ENCODE data around the gene PDE3A. TPM values are rescaled to one million over a fixed set of nuclear protein-coding genes. Genes with fewer than 3 reads are reported as not detected.

PDE3A gene
- total RNA-seq, 1 experiment from 2014 or later: 2.8 TPM

DNA sequence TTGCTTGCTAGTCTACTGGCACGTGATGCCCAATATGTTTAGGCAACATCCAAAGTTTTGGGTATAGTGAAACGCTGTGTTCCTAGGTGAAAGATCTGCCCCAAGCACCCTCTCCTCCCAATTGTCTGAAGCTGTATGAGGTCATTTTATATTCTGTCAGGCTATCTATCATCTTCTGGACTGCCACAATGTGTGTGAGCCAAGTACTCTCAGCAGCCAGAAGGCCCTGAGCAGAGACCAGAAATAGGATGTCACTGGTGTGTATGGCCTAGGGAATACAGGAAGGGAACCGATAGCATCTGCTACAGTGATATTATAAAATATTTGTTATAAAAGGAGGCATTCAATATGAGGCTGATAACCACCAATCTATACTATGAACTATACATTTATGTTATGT, 7.9 kb upstream of the PDE3A start:
- 0 out of 2 replicates have a peak, but pooled peaks cover 3% of the 10 kb centered on the region for H3K27me3 Mint-ChIP-seq (ENCODE audit: low read depth)
- no peak overlapping the region for H3K4me3 Mint-ChIP-seq
- ChIA-PET CTCF (no interaction called here), POLR2A (interaction anchor here (0.5 kb wide), 1 partner anchor 479 kb away, joined by 3 read pairs; no protein-coding TSS in a partner anchor)
- TF ChIP-seq, protein P1, sequence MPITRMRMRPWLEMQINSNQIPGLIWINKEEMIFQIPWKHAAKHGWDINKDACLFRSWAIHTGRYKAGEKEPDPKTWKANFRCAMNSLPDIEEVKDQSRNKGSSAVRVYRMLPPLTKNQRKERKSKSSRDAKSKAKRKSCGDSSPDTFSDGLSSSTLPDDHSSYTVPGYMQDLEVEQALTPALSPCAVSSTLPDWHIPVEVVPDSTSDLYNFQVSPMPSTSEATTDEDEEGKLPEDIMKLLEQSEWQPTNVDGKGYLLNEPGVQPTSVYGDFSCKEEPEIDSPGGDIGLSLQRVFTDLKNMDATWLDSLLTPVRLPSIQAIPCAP (CRISPR knock-in tag; IDR thresholded peaks at IDR 0.05): no peak
- TF ChIP-seq CBFB (CRISPR knock-in tag; IDR thresholded peaks at IDR 0.05; ENCODE audit: low read depth) (no peak), RORB (CRISPR knock-in tag; IDR thresholded peaks at IDR 0.05) (no peak), ZNF317 (CRISPR knock-in tag; IDR thresholded peaks at IDR 0.05; ENCODE audit: borderline replicate concordance, low read depth) (no peak), SMAD3 (CRISPR knock-in tag; IDR thresholded peaks at IDR 0.05; ENCODE audit: borderline replicate concordance) (no peak), CREB1 (CRISPR knock-in tag; IDR thresholded peaks at IDR 0.05) (no peak), ZNF121 (CRISPR knock-in tag; IDR thresholded peaks at IDR 0.05) (no peak), ZNF671 (CRISPR knock-in tag; IDR thresholded peaks at IDR 0.05) (no peak)
- TF ChIP-seq, protein P2, sequence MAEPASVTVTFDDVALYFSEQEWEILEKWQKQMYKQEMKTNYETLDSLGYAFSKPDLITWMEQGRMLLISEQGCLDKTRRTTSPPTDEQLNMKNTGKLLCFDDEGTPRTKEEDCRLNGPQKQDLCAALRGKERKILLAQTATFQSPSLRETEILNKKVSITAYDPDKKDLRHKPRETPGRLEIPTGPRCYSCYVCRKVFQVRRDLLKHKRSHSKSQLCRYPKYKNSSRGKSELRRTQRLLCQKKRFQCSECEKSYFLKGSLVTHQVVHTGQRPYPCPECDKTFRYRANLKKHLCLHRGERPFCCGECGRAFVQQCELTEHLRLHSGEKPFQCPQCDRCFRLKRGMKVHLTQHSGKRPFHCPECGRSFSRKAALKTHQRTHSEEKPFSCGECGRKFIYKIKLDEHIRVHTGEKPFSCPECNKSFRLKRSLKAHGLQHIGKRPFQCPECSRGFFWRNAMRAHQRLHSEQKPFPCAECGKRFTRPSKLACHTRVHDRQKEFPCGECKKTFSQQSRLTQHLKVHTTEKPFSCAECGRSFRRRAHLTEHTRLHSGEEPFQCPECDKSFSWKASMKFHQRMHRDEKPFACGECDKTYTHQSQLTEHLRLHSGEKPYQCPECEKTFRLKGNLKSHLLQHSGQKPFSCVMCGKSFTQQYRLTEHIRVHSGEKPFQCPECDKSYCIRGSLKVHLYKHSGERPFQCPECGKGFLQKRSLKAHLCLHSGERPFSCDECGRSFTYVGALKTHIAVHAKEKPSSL (CRISPR knock-in tag; conservative IDR thresholded peaks at IDR 0.05): no peak
- TF ChIP-seq, protein P3, sequence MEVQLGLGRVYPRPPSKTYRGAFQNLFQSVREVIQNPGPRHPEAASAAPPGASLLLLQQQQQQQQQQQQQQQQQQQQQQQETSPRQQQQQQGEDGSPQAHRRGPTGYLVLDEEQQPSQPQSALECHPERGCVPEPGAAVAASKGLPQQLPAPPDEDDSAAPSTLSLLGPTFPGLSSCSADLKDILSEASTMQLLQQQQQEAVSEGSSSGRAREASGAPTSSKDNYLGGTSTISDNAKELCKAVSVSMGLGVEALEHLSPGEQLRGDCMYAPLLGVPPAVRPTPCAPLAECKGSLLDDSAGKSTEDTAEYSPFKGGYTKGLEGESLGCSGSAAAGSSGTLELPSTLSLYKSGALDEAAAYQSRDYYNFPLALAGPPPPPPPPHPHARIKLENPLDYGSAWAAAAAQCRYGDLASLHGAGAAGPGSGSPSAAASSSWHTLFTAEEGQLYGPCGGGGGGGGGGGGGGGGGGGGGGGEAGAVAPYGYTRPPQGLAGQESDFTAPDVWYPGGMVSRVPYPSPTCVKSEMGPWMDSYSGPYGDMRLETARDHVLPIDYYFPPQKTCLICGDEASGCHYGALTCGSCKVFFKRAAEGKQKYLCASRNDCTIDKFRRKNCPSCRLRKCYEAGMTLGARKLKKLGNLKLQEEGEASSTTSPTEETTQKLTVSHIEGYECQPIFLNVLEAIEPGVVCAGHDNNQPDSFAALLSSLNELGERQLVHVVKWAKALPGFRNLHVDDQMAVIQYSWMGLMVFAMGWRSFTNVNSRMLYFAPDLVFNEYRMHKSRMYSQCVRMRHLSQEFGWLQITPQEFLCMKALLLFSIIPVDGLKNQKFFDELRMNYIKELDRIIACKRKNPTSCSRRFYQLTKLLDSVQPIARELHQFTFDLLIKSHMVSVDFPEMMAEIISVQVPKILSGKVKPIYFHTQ (CRISPR knock-in tag; IDR thresholded peaks at IDR 0.05): no peak
- DNase-seq (ENCODE audit: low spot score) (no peak), ATAC-seq (no peak)
- H3K27ac Mint-ChIP-seq: no peak overlapping the region
- no peaks in the 10 kb centered on the region for H3K9me3 Mint-ChIP-seq
- no peaks in the 10 kb centered on the region for H3K36me3 Mint-ChIP-seq
- H3K4me1 Mint-ChIP-seq: peaks cover 16% of the 10 kb centered on the region

DNA sequence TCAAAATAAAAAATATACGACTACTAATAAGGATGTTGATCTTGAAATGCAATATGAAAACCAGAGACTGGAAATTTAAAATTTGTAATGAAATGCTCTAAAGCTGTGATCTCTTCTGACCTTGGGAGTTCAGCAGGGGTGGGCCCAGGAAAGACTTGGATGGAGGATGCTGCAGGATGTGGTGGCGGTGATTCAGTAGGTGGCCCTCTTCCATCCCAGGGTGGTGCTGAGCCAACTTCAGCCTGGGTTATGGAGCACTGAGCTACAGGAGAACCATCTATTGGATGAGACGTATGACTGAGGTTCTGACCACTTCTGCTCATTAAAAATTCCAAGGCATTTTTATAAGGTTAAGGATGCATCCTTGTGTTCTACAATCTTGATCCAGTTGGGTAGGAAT, 6.9 kb upstream of the PDE3A start:
- DNase-seq (ENCODE audit: low spot score) (no peak), ATAC-seq (no peak)
- no peaks in the 10 kb centered on the region for H3K36me3 Mint-ChIP-seq
- peaks cover 7% of the 10 kb centered on the region for H3K4me1 Mint-ChIP-seq
- POLR2A ChIA-PET: no interaction called here
- 0 out of 2 replicates have a peak, but pooled peaks cover 3% of the 10 kb centered on the region for H3K27me3 Mint-ChIP-seq (ENCODE audit: low read depth)
- CTCF ChIA-PET: interaction anchor here (0.9 kb wide), 1 partner anchor 101 kb away, joined by 3 read pairs; no protein-coding TSS in a partner anchor
- TF ChIP-seq ZNF416 (CRISPR knock-in tag; IDR thresholded peaks at IDR 0.05) (no peak), ZNF219 (CRISPR knock-in tag; IDR thresholded peaks at IDR 0.05; ENCODE audit: borderline replicate concordance) (no peak), FOXJ3 (CRISPR knock-in tag; IDR thresholded peaks at IDR 0.05; ENCODE audit: borderline replicate concordance) (no peak), GABPB1 (CRISPR knock-in tag; IDR thresholded peaks at IDR 0.05) (no peak), ZNF232 (CRISPR knock-in tag; IDR thresholded peaks at IDR 0.05) (no peak)
- TF ChIP-seq, protein P4, sequence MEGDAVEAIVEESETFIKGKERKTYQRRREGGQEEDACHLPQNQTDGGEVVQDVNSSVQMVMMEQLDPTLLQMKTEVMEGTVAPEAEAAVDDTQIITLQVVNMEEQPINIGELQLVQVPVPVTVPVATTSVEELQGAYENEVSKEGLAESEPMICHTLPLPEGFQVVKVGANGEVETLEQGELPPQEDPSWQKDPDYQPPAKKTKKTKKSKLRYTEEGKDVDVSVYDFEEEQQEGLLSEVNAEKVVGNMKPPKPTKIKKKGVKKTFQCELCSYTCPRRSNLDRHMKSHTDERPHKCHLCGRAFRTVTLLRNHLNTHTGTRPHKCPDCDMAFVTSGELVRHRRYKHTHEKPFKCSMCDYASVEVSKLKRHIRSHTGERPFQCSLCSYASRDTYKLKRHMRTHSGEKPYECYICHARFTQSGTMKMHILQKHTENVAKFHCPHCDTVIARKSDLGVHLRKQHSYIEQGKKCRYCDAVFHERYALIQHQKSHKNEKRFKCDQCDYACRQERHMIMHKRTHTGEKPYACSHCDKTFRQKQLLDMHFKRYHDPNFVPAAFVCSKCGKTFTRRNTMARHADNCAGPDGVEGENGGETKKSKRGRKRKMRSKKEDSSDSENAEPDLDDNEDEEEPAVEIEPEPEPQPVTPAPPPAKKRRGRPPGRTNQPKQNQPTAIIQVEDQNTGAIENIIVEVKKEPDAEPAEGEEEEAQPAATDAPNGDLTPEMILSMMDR (IDR thresholded peaks at IDR 0.05): no peak
- no peaks in the 10 kb centered on the region for H3K9me3 Mint-ChIP-seq
- H3K4me3 Mint-ChIP-seq: no peak overlapping the region
- no peak overlapping the region for H3K27ac Mint-ChIP-seq

DNA sequence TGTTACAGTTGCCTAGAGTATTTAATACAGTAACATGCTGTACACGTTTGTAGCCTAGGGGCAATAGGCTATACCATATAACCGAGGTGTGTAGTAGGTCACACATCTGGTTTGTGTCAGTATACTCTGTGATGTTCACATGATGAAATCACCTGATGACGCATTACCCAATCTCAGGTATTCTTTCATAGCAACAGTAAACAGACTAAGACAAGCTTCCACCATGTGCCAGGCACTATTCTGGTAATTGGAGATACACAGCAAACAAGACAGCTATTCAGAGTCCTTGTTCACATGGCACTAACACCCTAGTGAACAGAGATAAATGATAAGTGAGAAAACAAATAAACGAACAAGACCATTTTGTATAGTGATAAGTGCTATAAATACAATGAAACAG, 3.8 kb upstream of the PDE3A start:
- H3K9me3 Mint-ChIP-seq: no peaks in the 10 kb centered on the region
- peaks cover 7% of the 10 kb centered on the region for H3K4me1 Mint-ChIP-seq
- no peak for ATAC-seq
- TF ChIP-seq TP53 (CRISPR knock-in tag; IDR thresholded peaks at IDR 0.05) (no peak), JAZF1 (CRISPR knock-in tag; IDR thresholded peaks at IDR 0.05) (no peak)
- TF ChIP-seq, protein P5, sequence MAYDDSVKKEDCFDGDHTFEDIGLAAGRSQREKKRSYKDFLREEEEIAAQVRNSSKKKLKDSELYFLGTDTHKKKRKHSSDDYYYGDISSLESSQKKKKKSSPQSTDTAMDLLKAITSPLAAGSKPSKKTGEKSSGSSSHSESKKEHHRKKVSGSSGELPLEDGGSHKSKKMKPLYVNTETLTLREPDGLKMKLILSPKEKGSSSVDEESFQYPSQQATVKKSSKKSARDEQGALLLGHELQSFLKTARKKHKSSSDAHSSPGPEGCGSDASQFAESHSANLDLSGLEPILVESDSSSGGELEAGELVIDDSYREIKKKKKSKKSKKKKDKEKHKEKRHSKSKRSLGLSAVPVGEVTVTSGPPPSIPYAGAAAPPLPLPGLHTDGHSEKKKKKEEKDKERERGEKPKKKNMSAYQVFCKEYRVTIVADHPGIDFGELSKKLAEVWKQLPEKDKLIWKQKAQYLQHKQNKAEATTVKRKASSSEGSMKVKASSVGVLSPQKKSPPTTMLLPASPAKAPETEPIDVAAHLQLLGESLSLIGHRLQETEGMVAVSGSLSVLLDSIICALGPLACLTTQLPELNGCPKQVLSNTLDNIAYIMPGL (CRISPR knock-in tag; IDR thresholded peaks at IDR 0.05): no peak
- ChIA-PET POLR2A (no interaction called here), CTCF (no interaction called here)
- no peak overlapping the region for H3K27ac Mint-ChIP-seq
- no peak for DNase-seq (ENCODE audit: low spot score)
- H3K36me3 Mint-ChIP-seq: no peaks in the 10 kb centered on the region
- no peak overlapping the region for H3K4me3 Mint-ChIP-seq
- H3K27me3 Mint-ChIP-seq (ENCODE audit: low read depth): peaks cover 16% of the 10 kb centered on the region
